ENCODE data around the gene GBA3. TPM values are rescaled to one million over a fixed set of nuclear protein-coding genes. Genes with fewer than 3 reads are reported as not detected.

Gene GBA3
- polyA plus RNA-seq, 2 of the 4 experiments (the other 2 are of a cell fraction): not detected

GRCh38 chr4:22850630-22851029, 157.9 kb downstream of the GBA3 start:
- WGBS (ENCODE audit: missing lambda C conversion rate): 0% methylated on average over 2 of the region's 2 CpGs
- ChIA-PET CTCF (no interaction called here), POLR2A (no interaction called here)
- H3K9me3 ChIP-seq: no peaks in the 10 kb centered on the region
- TF ChIP-seq POLR2AphosphoS2 (conservative IDR thresholded peaks at IDR 0.05; ENCODE audit: low read length): no peak
- no peak for TF ChIP-seq PBX3 (IDR thresholded peaks at IDR 0.05)
- no peak for TF ChIP-seq HDAC2 (IDR thresholded peaks at IDR 0.05)
- no peak for TF ChIP-seq CBX8 (IDR thresholded peaks at IDR 0.05)
- no peak for TF ChIP-seq FOSL2 (IDR thresholded peaks at IDR 0.05)
- TF ChIP-seq FOSL2 (CRISPR knock-in tag; IDR thresholded peaks at IDR 0.05): no peak
- TF ChIP-seq USF2 (IDR thresholded peaks at IDR 0.05): no peak
- TF ChIP-seq CBX2 (IDR thresholded peaks at IDR 0.05; ENCODE audit: borderline replicate concordance, low read depth): no peak
- TF ChIP-seq CHD2 (IDR thresholded peaks at IDR 0.05; ENCODE audit: low read length, partially characterized antibody): no peak
- no peak for TF ChIP-seq ZSCAN20 (CRISPR knock-in tag; IDR thresholded peaks at IDR 0.05)
- no peak for TF ChIP-seq SREBF2 (IDR thresholded peaks at IDR 0.05)
- no peaks in the 10 kb centered on the region for H3K4me1 ChIP-seq
- no peak overlapping the region for H3K4me2 ChIP-seq
- DNase-seq (ENCODE audit: low read depth in 1 of 2, low spot score in 1 of 2) (no peak), ATAC-seq (no peak), FAIRE-seq (no peak)
- no peak overlapping the region for H3K27ac ChIP-seq
- H3K4me3 ChIP-seq: no peak overlapping the region

- ChIA-PET CTCF (interaction anchor here (0.9 kb wide), 1 partner anchor 86 kb away, joined by 3 read pairs; no protein-coding TSS in a partner anchor), POLR2A (no interaction called here)
- no peak for TF ChIP-seq BHLHE40 (IDR thresholded peaks at IDR 0.05; ENCODE audit: low read depth, low read length)
- no peak for TF ChIP-seq BCL3 (IDR thresholded peaks at IDR 0.05)
- no peak for TF ChIP-seq TFCP2L1 (CRISPR knock-in tag; IDR thresholded peaks at IDR 0.05)
- TF ChIP-seq POLR2AphosphoS2 (conservative IDR thresholded peaks at IDR 0.05; ENCODE audit: low read length): no peak
- no peak for TF ChIP-seq HOXA7 (CRISPR knock-in tag; IDR thresholded peaks at IDR 0.05)
- ATAC-seq (no peak), FAIRE-seq (no peak), DNase-seq (ENCODE audit: low read depth in 1 of 2, low spot score in 1 of 2) (no peak)
- WGBS (ENCODE audit: missing lambda C conversion rate): 68% methylated on average over 2 of the region's 2 CpGs
- Histone ChIP-seq H3K4me2 (no peak overlapping the region), H3K9me3 (no peaks in the 10 kb centered on the region), H3K27ac (no peak overlapping the region), H3K4me1 (no peaks in the 10 kb centered on the region), H3K4me3 (no peak overlapping the region)
Measured at GRCh38 chr4:22857411-22857810, 164.7 kb downstream of the GBA3 start.

- ChIA-PET POLR2A (no interaction called here), CTCF (no interaction called here)
- H3K9me3 ChIP-seq: no peaks in the 10 kb centered on the region
- no peak overlapping the region for H3K4me2 ChIP-seq
- 1% methylated on average over 2 of the region's 2 CpGs for WGBS (ENCODE audit: missing lambda C conversion rate)
- no peak overlapping the region for H3K4me3 ChIP-seq
- H3K27ac ChIP-seq: no peak overlapping the region
- no peak for DNase-seq (ENCODE audit: low read depth in 1 of 2, low spot score in 1 of 2)
- TF ChIP-seq USF2 (IDR thresholded peaks at IDR 0.05) (no peak), MAFK (IDR thresholded peaks at IDR 0.05; ENCODE audit: partially characterized antibody) (peak; percentile 28), CHD2 (IDR thresholded peaks at IDR 0.05; ENCODE audit: low read length, partially characterized antibody) (no peak)
- ATAC-seq: no peak
- FAIRE-seq: no peak
- no peaks in the 10 kb centered on the region for H3K4me1 ChIP-seq
Measured at GRCh38 chr4:22859318-22859717, 166.6 kb downstream of the GBA3 start.

Other genes starting within 250 kb of the GBA3 start
- 20.0 and 33.4 TPM in 2 replicates for gene ADGRA3, start 176.9 kb upstream of the GBA3 start, polyA plus RNA-seq (2011; rRNA removed)
- 17.9 to 19.4 TPM (median 18.2 TPM) in 3 replicates for gene ADGRA3, start 176.9 kb upstream of the GBA3 start, polyA plus RNA-seq (2017; fragmentation: RNase III; extraction: RNeasy Plus Mini Kit Qiagen cat#74134 plus additional on column Dnase treatment)

Measured in A549 (cell line).